IMR-90 (cell line): Measurements from ENCODE around the gene VPS13A. TPM values are rescaled to one million over a fixed set of nuclear protein-coding genes. Genes with fewer than 3 reads are reported as not detected.

ENCODE experiments used
- ATAC-seq: fragments of 200-7000 bp; cut with Tn5 transposase; 2 replicates; pipeline ENCODE4 v1.9.1; 2020; ENCODE audit warnings: low read depth, mild to moderate bottlenecking, moderate library complexity
- BruUV-seq: library from RNA; stranded (reverse); fragments of 400-500 nt; replicated peaks from 2 replicates; lab custom pipeline; 2021; lab: Mats Ljungman, UMichigan
- CTCF ChIA-PET: fragments of 300-600 bp; formaldehyde crosslinking; extraction: SDS; loops from one replicate; lab custom pipeline; 2021; ENCODE audit warnings: antibody characterized with exemption; lab: Yijun Ruan, JAX
- POLR2A ChIA-PET: fragments of 300-600 bp; sonication (Branson Sonifier 250); formaldehyde crosslinking; loops from one replicate; lab custom pipeline; 2022; ENCODE audit warnings: antibody characterized with exemption; ENCODE audit not compliant: unreplicated experiment; lab: Charles Lee
- DNase-seq: peaks from one replicate; pipeline ENCODE4 v3.0.0; 2013
- H2AFZ ChIP-seq: replicated peaks from 2 replicates; pipeline ENCODE3; 2013; ENCODE audit warnings: low read length, mild to moderate bottlenecking; ENCODE audit not compliant: poor library complexity
- H2AK5ac ChIP-seq: 2 replicates; pipeline ENCODE4 v1.6.1; 2013; ENCODE audit warnings: low read depth, low read length, inconsistent platforms
- H2AK9ac ChIP-seq: replicated peaks from 2 replicates; pipeline ENCODE3; 2013; ENCODE audit warnings: mild to moderate bottlenecking, low read depth, low read length, moderate library complexity; ENCODE audit not compliant: poor library complexity
- H2BK120ac ChIP-seq: 2 replicates; pipeline ENCODE4 v1.6.1; 2013; ENCODE audit warnings: low read depth, low read length, inconsistent platforms
- H2BK15ac ChIP-seq: 3 replicates; pipeline ENCODE4 v1.6.1; 2013; ENCODE audit warnings: low read depth, low read length, inconsistent platforms
- H2BK20ac ChIP-seq: 2 replicates; pipeline ENCODE4 v1.6.1; 2013; ENCODE audit warnings: low read depth, mild to moderate bottlenecking, inconsistent platforms, low read length, moderate library complexity
- H2BK5ac ChIP-seq: 2 replicates; pipeline ENCODE4 v1.6.1; 2013; ENCODE audit warnings: mild to moderate bottlenecking, low read depth, low read length, inconsistent platforms; ENCODE audit not compliant: poor library complexity, severe bottlenecking
- H3K14ac ChIP-seq: replicated peaks from 2 replicates; pipeline ENCODE4 v1.6.1; 2013; ENCODE audit warnings: low read depth, low read length, inconsistent platforms
- H3K18ac ChIP-seq: 2 replicates; pipeline ENCODE4 v1.6.1; 2013; ENCODE audit warnings: low read depth, low read length, control low read depth
- H3K23ac ChIP-seq: 2 replicates; pipeline ENCODE4 v1.6.1; 2013; ENCODE audit warnings: low read depth, low read length, inconsistent platforms
- H3K27ac ChIP-seq: 2 replicates; pipeline ENCODE4 v1.5.1; 2013; ENCODE audit warnings: mild to moderate bottlenecking, control low read depth, low read length; ENCODE audit not compliant: insufficient read depth
- H3K27me3 ChIP-seq: 2 replicates; pipeline ENCODE4 v1.6.1; 2013; ENCODE audit warnings: low read length; ENCODE audit not compliant: control insufficient read depth, insufficient read depth
- H3K36me3 ChIP-seq: 2 replicates; pipeline ENCODE4 v1.6.1; 2013; ENCODE audit warnings: low read length, mixed read lengths; ENCODE audit not compliant: control insufficient read depth, insufficient read depth
- H3K4ac ChIP-seq: 2 replicates; pipeline ENCODE4 v1.6.1; 2013; ENCODE audit warnings: low read depth, low read length, inconsistent platforms
- H3K4me1 ChIP-seq: 2 replicates; pipeline ENCODE4 v1.6.1; 2013; ENCODE audit warnings: low read length, mixed read lengths; ENCODE audit not compliant: control insufficient read depth, insufficient read depth
- H3K4me2 ChIP-seq: 2 replicates; pipeline ENCODE4 v1.6.1; 2013; ENCODE audit warnings: low read depth, mild to moderate bottlenecking, control low read depth, low read length, moderate library complexity
- H3K4me3 ChIP-seq: 2 replicates; pipeline ENCODE4 v1.5.1; 2013; ENCODE audit warnings: low read depth, mild to moderate bottlenecking, control low read depth, low read length, moderate library complexity; ENCODE audit not compliant: insufficient read depth
- H3K56ac ChIP-seq: 2 replicates; pipeline ENCODE4 v1.6.1; 2013; ENCODE audit warnings: low read length, inconsistent platforms; ENCODE audit not compliant: insufficient read depth; ENCODE audit errors: extremely low read depth
- H3K79me1 ChIP-seq, 2 experiments: 2 replicates each; pipeline ENCODE4 v1.6.1; 2013; ENCODE audit warnings: low read length in 2 of 2, inconsistent platforms in 1 of 2, low read depth in 1 of 2
- H3K9ac ChIP-seq: 2 replicates; pipeline ENCODE4 v1.6.1; 2013; ENCODE audit warnings: low read depth, low read length, control low read depth
- H3K9me1 ChIP-seq: 2 replicates; pipeline ENCODE4 v1.6.1; 2013; ENCODE audit warnings: low read length, inconsistent platforms; ENCODE audit not compliant: insufficient read depth
- H3K9me3 ChIP-seq: 2 replicates; pipeline ENCODE4 v1.6.1; 2013; ENCODE audit warnings: low read length; ENCODE audit not compliant: control insufficient read depth, insufficient read depth
- H4K20me1 ChIP-seq: 2 replicates; pipeline ENCODE4 v1.6.1; 2013; ENCODE audit warnings: low read length, inconsistent platforms; ENCODE audit not compliant: insufficient read depth
- H4K5ac ChIP-seq: 2 replicates; pipeline ENCODE4 v1.6.1; 2013; ENCODE audit warnings: mild to moderate bottlenecking, low read depth, low read length, control low read depth
- H4K8ac ChIP-seq, 2 experiments: 2 replicates each; pipeline ENCODE4 v1.6.1; 2013; ENCODE audit warnings: low read depth in 2 of 2, low read length in 2 of 2, control low read depth in 1 of 2, inconsistent platforms in 1 of 2
- H4K91ac ChIP-seq: 2 replicates; pipeline ENCODE4 v1.6.1; 2013; ENCODE audit warnings: low read depth, low read length, inconsistent platforms; ENCODE audit not compliant: insufficient read depth
- BHLHE40 ChIP-seq: fragments of 150-350 bp; IDR thresholded peaks from 2 replicates; pipeline ENCODE4 v1.6.1; 2016; ENCODE audit warnings: mild to moderate bottlenecking, low read depth, low read length
- CEBPB ChIP-seq: IDR thresholded peaks from 2 replicates; pipeline ENCODE4 v1.6.1; 2012; ENCODE audit warnings: low read depth, low read length, improper control_type of control experiment
- CHD1 ChIP-seq: IDR thresholded peaks from 2 replicates; pipeline ENCODE4 v1.6.1; 2012; ENCODE audit warnings: low read depth, low read length, improper control_type of control experiment
- FOS ChIP-seq: fragments of 150-350 bp; IDR thresholded peaks from 2 replicates; pipeline ENCODE4 v1.6.1; 2016; ENCODE audit warnings: low read depth, low read length
- MAFK ChIP-seq: IDR thresholded peaks from 2 replicates; pipeline ENCODE4 v1.6.1; 2012; ENCODE audit warnings: low read depth, low read length, improper control_type of control experiment
- MAZ ChIP-seq: IDR thresholded peaks from 2 replicates; pipeline ENCODE4 v1.6.1; 2012; ENCODE audit warnings: low read depth, mild to moderate bottlenecking, low read length, improper control_type of control experiment, moderate library complexity, borderline replicate concordance
- MXI1 ChIP-seq: IDR thresholded peaks from 2 replicates; pipeline ENCODE4 v1.6.1; 2012; ENCODE audit warnings: low read depth, mild to moderate bottlenecking, low read length, moderate library complexity, borderline replicate concordance
- NFE2L2 ChIP-seq: fragments of 150-350 bp; IDR thresholded peaks from 2 replicates; pipeline ENCODE4 v1.6.1; 2016; ENCODE audit warnings: low read depth, mild to moderate bottlenecking, low read length
- POLR2A ChIP-seq: IDR thresholded peaks from 2 replicates; pipeline ENCODE4 v1.6.1; 2012; ENCODE audit warnings: mild to moderate bottlenecking, low read depth, low read length
- RAD21 ChIP-seq: IDR thresholded peaks from 2 replicates; pipeline ENCODE4 v1.6.1; 2012; ENCODE audit warnings: low read length, improper control_type of control experiment
- RCOR1 ChIP-seq: IDR thresholded peaks from 2 replicates; pipeline ENCODE4 v1.6.1; 2012; ENCODE audit warnings: mild to moderate bottlenecking, low read length, improper control_type of control experiment; ENCODE audit not compliant: insufficient replicate concordance
- RFX5 ChIP-seq: IDR thresholded peaks from 2 replicates; pipeline ENCODE4 v1.8.0; 2012; ENCODE audit warnings: low read depth, mild to moderate bottlenecking, low read length, moderate library complexity
- SMC3 ChIP-seq: fragments of 150-350 bp; IDR thresholded peaks from 2 replicates; pipeline ENCODE4 v1.6.1; 2016; ENCODE audit warnings: low read depth, mild to moderate bottlenecking, antibody characterized with exemption, low read length, moderate library complexity
- WGBS, 2 experiments: methylation state at CpG; one replicate each; pipeline versions ENCODE4 v1.1.5 to v1.1.7; 2013; ENCODE audit warnings: missing lambda C conversion rate in 2 of 2; ENCODE audit not compliant: insufficient read length in 1 of 2; ENCODE audit errors: extremely low coverage in 2 of 2; 5-methylcytosine and 5-hydroxymethylcytosine counted together
- dilution Hi-C: fragments of 300-500 bp; cut with HindIII; formaldehyde crosslinking; loops from one replicate; pipeline ENCODE4 v1.14.3; 2018; ENCODE audit warnings: low sequenced_read_pairs; ENCODE audit not compliant: unreplicated experiment
- in situ Hi-C: fragments of 300-500 bp; cut with MboI; formaldehyde crosslinking; loops from 3 replicates; pipeline ENCODE4 v1.14.3; 2019; ENCODE audit warnings: low sequenced_read_pairs, inconsistent platforms, mixed read lengths
- intact Hi-C: fragments of 100-400 bp; cut with micrococcal nuclease; formaldehyde crosslinking; loops from 2 replicates; pipeline ENCODE4 v1.10.0; 2022
- polyA plus RNA-seq, 3 experiments: library from polyadenylated mRNA; depleted of rRNA; stranded (reverse); fragments of >200 nt; gene quantifications; 2 replicates each; pipeline ENCODE4 v1.2.3, GENCODE V29; 2012; ENCODE audit warnings: low replicate concordance in 1 of 3
- total RNA-seq: library from RNA; depleted of rRNA; stranded (reverse); fragments of >200 nt; gene quantifications from 2 replicates; pipeline ENCODE4 v1.2.3, GENCODE V29; 2012
- TF ChIP-seq, protein P1 (sequence below): fragments of 150-350 bp; IDR thresholded peaks from 2 replicates; pipeline ENCODE4 v1.6.1; 2017; ENCODE audit warnings: mild to moderate bottlenecking, antibody characterized with exemption, low read length, low read depth
- TF ChIP-seq, protein P2 (sequence below): conservative IDR thresholded peaks from 2 replicates; pipeline ENCODE4 v1.5.1; 2012; ENCODE audit warnings: mild to moderate bottlenecking, low read depth, low read length, improper control_type of control experiment
- TF ChIP-seq, protein P3 (sequence below): fragments of 150-350 bp; IDR thresholded peaks from 2 replicates; pipeline ENCODE4 v1.6.1; 2016; ENCODE audit warnings: low read depth, mild to moderate bottlenecking, low read length, moderate library complexity, borderline replicate concordance

Gene VPS13A
- total and polyA plus RNA-seq, 2 of the 4 experiments (the other 2 are of a cell fraction): 10.4 to 26.5 TPM

DNA sequence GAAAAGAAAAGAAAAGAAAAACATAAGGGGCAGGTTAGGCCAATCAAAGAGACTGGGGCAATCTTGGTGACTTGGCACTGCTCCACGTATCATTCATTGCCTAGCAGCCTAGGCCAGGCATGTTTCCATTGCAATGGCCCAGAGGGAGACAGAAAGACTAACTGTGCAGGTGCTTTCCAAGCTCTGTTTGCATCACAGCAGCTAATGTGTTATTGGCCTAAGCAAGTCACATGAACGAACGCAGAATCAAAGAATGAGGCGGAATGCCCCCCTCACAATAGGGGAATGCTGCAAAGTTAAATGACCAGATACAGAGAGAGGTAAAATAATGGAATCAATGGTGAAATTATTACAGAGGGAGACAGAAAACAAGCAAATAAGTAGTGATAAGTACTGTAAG is 11.1 kb upstream of the VPS13A start:
- H2BK20ac ChIP-seq: no peak overlapping the region
- H3K4ac ChIP-seq: no peak overlapping the region
- H3K4me1 ChIP-seq: peaks cover 4% of the 10 kb centered on the region; the same call in 1 of the 2 replicates
- H3K4me2 ChIP-seq: no peak overlapping the region
- H3K9ac ChIP-seq: no peak overlapping the region
- no peak overlapping the region for H4K91ac ChIP-seq
- no peak overlapping the region for H2AK5ac ChIP-seq
- H4K5ac ChIP-seq: no peak overlapping the region
- ChIA-PET POLR2A (no interaction called here), CTCF (interaction anchor here (1.9 to 2.3 kb wide), 3 partner anchors 15 to 291 kb away, joined by 8 to 17 read pairs (median 9); no protein-coding TSS in a partner anchor)
- WGBS, 2 experiments: 75% methylated on average over 1 of the region's 4 CpGs; no CpG with 5 or more reads in 1 of the 2 experiments
- in situ Hi-C loops: loop anchor here (25.0 kb wide), 1 partner anchor 354 kb away; no protein-coding TSS in a partner anchor
- no peak for TF ChIP-seq POLR2A
- TF ChIP-seq, protein P1, sequence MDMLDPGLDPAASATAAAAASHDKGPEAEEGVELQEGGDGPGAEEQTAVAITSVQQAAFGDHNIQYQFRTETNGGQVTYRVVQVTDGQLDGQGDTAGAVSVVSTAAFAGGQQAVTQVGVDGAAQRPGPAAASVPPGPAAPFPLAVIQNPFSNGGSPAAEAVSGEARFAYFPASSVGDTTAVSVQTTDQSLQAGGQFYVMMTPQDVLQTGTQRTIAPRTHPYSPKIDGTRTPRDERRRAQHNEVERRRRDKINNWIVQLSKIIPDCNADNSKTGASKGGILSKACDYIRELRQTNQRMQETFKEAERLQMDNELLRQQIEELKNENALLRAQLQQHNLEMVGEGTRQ: no peak
- TF ChIP-seq FOS: no peak
- no peak for TF ChIP-seq SMC3
- TF ChIP-seq, protein P2, sequence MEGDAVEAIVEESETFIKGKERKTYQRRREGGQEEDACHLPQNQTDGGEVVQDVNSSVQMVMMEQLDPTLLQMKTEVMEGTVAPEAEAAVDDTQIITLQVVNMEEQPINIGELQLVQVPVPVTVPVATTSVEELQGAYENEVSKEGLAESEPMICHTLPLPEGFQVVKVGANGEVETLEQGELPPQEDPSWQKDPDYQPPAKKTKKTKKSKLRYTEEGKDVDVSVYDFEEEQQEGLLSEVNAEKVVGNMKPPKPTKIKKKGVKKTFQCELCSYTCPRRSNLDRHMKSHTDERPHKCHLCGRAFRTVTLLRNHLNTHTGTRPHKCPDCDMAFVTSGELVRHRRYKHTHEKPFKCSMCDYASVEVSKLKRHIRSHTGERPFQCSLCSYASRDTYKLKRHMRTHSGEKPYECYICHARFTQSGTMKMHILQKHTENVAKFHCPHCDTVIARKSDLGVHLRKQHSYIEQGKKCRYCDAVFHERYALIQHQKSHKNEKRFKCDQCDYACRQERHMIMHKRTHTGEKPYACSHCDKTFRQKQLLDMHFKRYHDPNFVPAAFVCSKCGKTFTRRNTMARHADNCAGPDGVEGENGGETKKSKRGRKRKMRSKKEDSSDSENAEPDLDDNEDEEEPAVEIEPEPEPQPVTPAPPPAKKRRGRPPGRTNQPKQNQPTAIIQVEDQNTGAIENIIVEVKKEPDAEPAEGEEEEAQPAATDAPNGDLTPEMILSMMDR: no peak
- no peak for TF ChIP-seq MAZ
- TF ChIP-seq MXI1: no peak
- TF ChIP-seq, protein P3, sequence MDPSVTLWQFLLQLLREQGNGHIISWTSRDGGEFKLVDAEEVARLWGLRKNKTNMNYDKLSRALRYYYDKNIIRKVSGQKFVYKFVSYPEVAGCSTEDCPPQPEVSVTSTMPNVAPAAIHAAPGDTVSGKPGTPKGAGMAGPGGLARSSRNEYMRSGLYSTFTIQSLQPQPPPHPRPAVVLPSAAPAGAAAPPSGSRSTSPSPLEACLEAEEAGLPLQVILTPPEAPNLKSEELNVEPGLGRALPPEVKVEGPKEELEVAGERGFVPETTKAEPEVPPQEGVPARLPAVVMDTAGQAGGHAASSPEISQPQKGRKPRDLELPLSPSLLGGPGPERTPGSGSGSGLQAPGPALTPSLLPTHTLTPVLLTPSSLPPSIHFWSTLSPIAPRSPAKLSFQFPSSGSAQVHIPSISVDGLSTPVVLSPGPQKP: no peak
- TF ChIP-seq MAFK: no peak
- TF ChIP-seq RFX5: no peak
- no peak for TF ChIP-seq CHD1
- no peak for TF ChIP-seq RCOR1
- no peak for TF ChIP-seq BHLHE40
- TF ChIP-seq RAD21: no peak
- no peak for TF ChIP-seq NFE2L2
- no peak for TF ChIP-seq CEBPB
- ATAC-seq (no peak), DNase-seq (no peak)
- H3K9me3 ChIP-seq: no peaks in the 10 kb centered on the region
- dilution Hi-C loops: no loop called here
- no peak overlapping the region for H3K4me3 ChIP-seq
- H3K27ac ChIP-seq: no peak overlapping the region
- no peak overlapping the region for H3K23ac ChIP-seq
- H2AFZ ChIP-seq: peak overlapping the region; percentile 33
- no peak overlapping the region for H2AK9ac ChIP-seq
- no peak overlapping the region for H2BK15ac ChIP-seq
- H2BK5ac ChIP-seq: no peak overlapping the region
- no peaks in the 10 kb centered on the region for H3K9me1 ChIP-seq
- no peaks in the 10 kb centered on the region for H4K20me1 ChIP-seq
- H3K56ac ChIP-seq: no peak overlapping the region
- no peaks in the 10 kb centered on the region for H3K36me3 ChIP-seq
- intact Hi-C loops: no loop called here
- H3K18ac ChIP-seq: no peak overlapping the region
- H3K27me3 ChIP-seq: peaks cover 2% of the 10 kb centered on the region
- no peak overlapping the region for H2BK120ac ChIP-seq
- no TSS peak for BruUV-seq
- no peaks in the 10 kb centered on the region for H3K79me1 ChIP-seq
- no peak overlapping the region for H4K8ac ChIP-seq
- H3K14ac ChIP-seq: no peak overlapping the region
